HCT116 (cell line): ENCODE results near the gene CLCF1. TPM values are rescaled to one million over a fixed set of nuclear protein-coding genes. Genes with fewer than 3 reads are reported as not detected.
A peak's percentile ranks its signal among the peaks of the same experiment; 100 is the strongest.

Experiments
- ATAC-seq: fragments of 200-7000 bp; cut with Tn5 transposase; 2 replicates; pipeline ENCODE4 v1.9.1; 2020; ENCODE audit warnings: mild to moderate bottlenecking, moderate library complexity
- BruUV-seq: library from RNA; stranded (reverse); fragments of 400-500 nt; replicated peaks from 2 replicates; lab custom pipeline; 2021; lab: Mats Ljungman, UMichigan
- CTCF ChIA-PET: fragments of 300-600 bp; sonication (Branson Sonifier 250); formaldehyde crosslinking; loops from one replicate; lab custom pipeline; 2021; ENCODE audit warnings: antibody characterized with exemption; lab: Charles Lee
- POLR2A ChIA-PET: fragments of 300-600, 350-600 bp; sonication (Branson Sonifier 250); formaldehyde crosslinking; loops from one replicate; lab custom pipeline; 2021; ENCODE audit warnings: antibody characterized with exemption; lab: Charles Lee
- RAD21 ChIA-PET, 2 experiments: fragments of 300-600 bp; sonication (Branson Sonifier 250); formaldehyde crosslinking; loops; one replicate each; lab custom pipeline; 2023; ENCODE audit warnings: low total read pairs in 2 of 2; ENCODE audit not compliant: uncharacterized antibody in 2 of 2, unreplicated experiment in 2 of 2, low non-redundant PET in 1 of 2; lab: Charles Lee
- DNase-seq: peaks from one replicate; pipeline ENCODE4 v3.0.0-alpha.2; 2010; ENCODE audit warnings: low read depth, low spot score
- H2AFZ ChIP-seq: fragments of 200-600 bp; shearing (Covaris generic), sonication (generic); 2 replicates; pipeline ENCODE4 v1.6.1; 2017; ENCODE audit warnings: low read depth, mixed run types, mixed read lengths, antibody characterized with exemption, low read length; ENCODE audit not compliant: poor library complexity, severe bottlenecking
- H3K27ac ChIP-seq: 2 replicates; pipeline ENCODE4 v1.5.1; 2012; ENCODE audit warnings: low read depth, low read length
- H3K27me3 ChIP-seq: fragments of 200-600 bp; sonication (generic); 2 replicates; pipeline ENCODE4 v1.6.1; 2016; ENCODE audit warnings: mixed run types, low read length, mixed read lengths; ENCODE audit not compliant: insufficient read depth
- H3K36me3 ChIP-seq, 2 experiments: fragments of 200-500 bp in 1 of 2; fragments of 200-600 bp in 1 of 2; sonication (Bioruptor generic) in 1 of 2; sonication (generic) in 1 of 2; 2 replicates each; pipeline versions ENCODE4 v1.5.1 to v1.6.1; 2014 to 2016; ENCODE audit warnings: low read length in 2 of 2, inconsistent platforms in 1 of 2, mixed read lengths in 1 of 2, mixed run types in 1 of 2; ENCODE audit not compliant: insufficient read depth in 2 of 2, control insufficient read depth in 1 of 2
- H3K4me1 ChIP-seq, 2 experiments: fragments of 200-600 bp in 1 of 2; sonication (generic) in 1 of 2; 2 replicates each; pipeline versions ENCODE4 v1.5.1 to v1.6.1; 2012 to 2017; ENCODE audit warnings: low read length in 2 of 2, inconsistent platforms in 1 of 2, mild to moderate bottlenecking in 1 of 2, mixed read lengths in 1 of 2, mixed run types in 1 of 2, moderate library complexity in 1 of 2; ENCODE audit not compliant: insufficient read depth in 2 of 2, control insufficient read depth in 1 of 2
- H3K4me2 ChIP-seq: fragments of 200-600 bp; sonication (generic); 2 replicates; pipeline ENCODE4 v1.6.1; 2017; ENCODE audit warnings: mixed run types, low read length, mixed read lengths
- H3K4me3 ChIP-seq, 2 experiments: fragments of 200-600 bp in 1 of 2; sonication (generic) in 1 of 2; replicated peaks in 1 of 2; 2 replicates each; pipeline ENCODE4 v1.5.1; 2011 to 2016; ENCODE audit warnings: low read length in 2 of 2, control low read depth in 1 of 2, low read depth in 1 of 2, mild to moderate bottlenecking in 1 of 2, mixed read lengths in 1 of 2, mixed run types in 1 of 2
- H3K79me2 ChIP-seq: fragments of 200-600 bp; sonication (generic); 2 replicates; pipeline ENCODE4 v1.6.1; 2017; ENCODE audit warnings: mild to moderate bottlenecking, mixed run types, low read length, moderate library complexity, mixed read lengths; ENCODE audit not compliant: insufficient read depth
- H3K9ac ChIP-seq: fragments of 200-600 bp; sonication (generic); 2 replicates; pipeline ENCODE4 v1.6.1; 2016; ENCODE audit warnings: low read length, mixed read lengths
- H3K9me2 ChIP-seq: fragments of 200-600 bp; sonication (generic), shearing (Covaris generic); 2 replicates; pipeline ENCODE4 v1.6.1; 2017; ENCODE audit warnings: mixed run types, mild to moderate bottlenecking, moderate library complexity; ENCODE audit not compliant: insufficient read depth
- H3K9me3 ChIP-seq, 2 experiments: fragments of 200-500 bp in 1 of 2; fragments of 200-600 bp in 1 of 2; sonication (Bioruptor generic) in 1 of 2; sonication (generic) in 1 of 2; 2 replicates each; pipeline ENCODE4 v1.6.1; 2014 to 2017; ENCODE audit warnings: low read length in 2 of 2, mixed read lengths in 2 of 2, inconsistent platforms in 1 of 2, low read depth in 1 of 2, mild to moderate bottlenecking in 1 of 2, mixed run types in 1 of 2, moderate library complexity in 1 of 2; ENCODE audit not compliant: control insufficient read depth in 1 of 2, insufficient read depth in 1 of 2
- H4K20me1 ChIP-seq: fragments of 200-600 bp; sonication (generic), shearing (Covaris generic); 2 replicates; pipeline ENCODE4 v1.6.1; 2017; ENCODE audit warnings: mixed run types, mild to moderate bottlenecking, moderate library complexity; ENCODE audit not compliant: insufficient read depth
- SP1 ChIP-seq: IDR thresholded peaks from 2 replicates; pipeline ENCODE4 v1.6.1; 2012; ENCODE audit warnings: low read depth
- YY1 ChIP-seq: IDR thresholded peaks from 2 replicates; pipeline ENCODE4 v1.6.1; 2011; ENCODE audit warnings: low read length, low read depth, moderate library complexity, mild to moderate bottlenecking; ENCODE audit not compliant: insufficient replicate concordance; ENCODE audit errors: extremely low read depth
- ZBTB33 ChIP-seq: IDR thresholded peaks from 2 replicates; pipeline ENCODE4 v1.6.1; 2011; ENCODE audit warnings: mild to moderate bottlenecking, low read length, moderate library complexity; ENCODE audit not compliant: insufficient replicate concordance; ENCODE audit errors: extremely low read depth
- intact Hi-C: fragments of 100-400 bp; cut with micrococcal nuclease; formaldehyde crosslinking; loops from 2 replicates; pipeline ENCODE4 v1.10.0; 2022
- total RNA-seq: library from RNA; stranded (reverse); gene quantifications from one replicate; pipeline ENCODE4 v1.2.1, GENCODE V29; 2021; ENCODE audit not compliant: unreplicated experiment
- TF ChIP-seq, protein P1 (sequence below), 3 experiments: fragments of 200-600 bp in 1 of 3; sonication (generic) in 1 of 3; IDR thresholded peaks in 2 of 3; conservative IDR thresholded peaks in 1 of 3; 2 replicates each; pipeline ENCODE4 v1.5.1; 2012 to 2017; ENCODE audit warnings: low read depth in 2 of 3, low read length in 2 of 3, antibody characterized with exemption in 1 of 3, borderline replicate concordance in 1 of 3, control low read depth in 1 of 3, mild to moderate bottlenecking in 1 of 3, mixed read lengths in 1 of 3, mixed run types in 1 of 3, moderate library complexity in 1 of 3; ENCODE audit not compliant: insufficient read depth in 1 of 3

CLCF1 gene
- total RNA-seq, 1 experiment from 2014 or later, result 12.2 TPM

GRCh38 chr11:67356864-67357561 is 16.4 kb downstream of the CLCF1 start:
- Histone ChIP-seq H4K20me1 (no peaks in the 10 kb centered on the region), H3K9ac (peak overlapping the region; percentile 84), H2AFZ (no peak overlapping the region), H3K36me3 (no peaks in the 10 kb centered on the region), H3K27me3 (no peaks in the 10 kb centered on the region), H3K4me1 (peaks cover 50 to 73% of the 10 kb centered on the region in 2 experiments), H3K4me3 (peak overlapping the region; percentile 25 to 35), H3K4me2 (peak overlapping the region; percentile 93), H3K9me3 (no peaks in the 10 kb centered on the region), H3K9me2 (no peaks in the 10 kb centered on the region), H3K79me2 (peaks cover 10% of the 10 kb centered on the region; the same call in 1 of the 2 replicates), H3K27ac (peak overlapping the region; percentile 95)
- ChIA-PET POLR2A (interaction anchor here (1.1 to 8.1 kb wide), 3 partner anchors 11 to 28 kb away, joined by 3 to 210 read pairs (median 6); partner anchors contain the start of gene CLCF1), RAD21 (interaction anchor here (0.7 to 6.0 kb wide), 8 partner anchors 14 to 69 kb away, joined by 3 to 76 read pairs (median 6); partner anchors contain the start of gene CLCF1 (in 1 of the 2)), CTCF (interaction anchor here (0.6 to 16.6 kb wide), 11 partner anchors 9 to 95 kb away, joined by 3 to 456 read pairs (median 4); partner anchors contain the start of genes CLCF1, PPP1CA and RAD9A)
- intact Hi-C loops, result loop anchor here (1.0 kb wide), 3 partner anchors 17 to 45 kb away; no protein-coding TSS in a partner anchor
- ATAC-seq (peak; percentile 52), DNase-seq (no peak)
- peak; percentile 24 for TF ChIP-seq ZBTB33
- TF ChIP-seq YY1, result peak; percentile 70
- TF ChIP-seq SP1, result no peak
- TF ChIP-seq, protein P1, sequence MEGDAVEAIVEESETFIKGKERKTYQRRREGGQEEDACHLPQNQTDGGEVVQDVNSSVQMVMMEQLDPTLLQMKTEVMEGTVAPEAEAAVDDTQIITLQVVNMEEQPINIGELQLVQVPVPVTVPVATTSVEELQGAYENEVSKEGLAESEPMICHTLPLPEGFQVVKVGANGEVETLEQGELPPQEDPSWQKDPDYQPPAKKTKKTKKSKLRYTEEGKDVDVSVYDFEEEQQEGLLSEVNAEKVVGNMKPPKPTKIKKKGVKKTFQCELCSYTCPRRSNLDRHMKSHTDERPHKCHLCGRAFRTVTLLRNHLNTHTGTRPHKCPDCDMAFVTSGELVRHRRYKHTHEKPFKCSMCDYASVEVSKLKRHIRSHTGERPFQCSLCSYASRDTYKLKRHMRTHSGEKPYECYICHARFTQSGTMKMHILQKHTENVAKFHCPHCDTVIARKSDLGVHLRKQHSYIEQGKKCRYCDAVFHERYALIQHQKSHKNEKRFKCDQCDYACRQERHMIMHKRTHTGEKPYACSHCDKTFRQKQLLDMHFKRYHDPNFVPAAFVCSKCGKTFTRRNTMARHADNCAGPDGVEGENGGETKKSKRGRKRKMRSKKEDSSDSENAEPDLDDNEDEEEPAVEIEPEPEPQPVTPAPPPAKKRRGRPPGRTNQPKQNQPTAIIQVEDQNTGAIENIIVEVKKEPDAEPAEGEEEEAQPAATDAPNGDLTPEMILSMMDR (IDR thresholded peaks at IDR 0.05 in 2 of 3, conservative IDR thresholded peaks at IDR 0.05 in 1 of 3; ENCODE audit: borderline replicate concordance in 1 of 3, insufficient read depth in 1 of 3, low read depth in 2 of 3, low read length in 2 of 3), result peak in 2 of 3 experiments; percentile 95 to 96; a peak in 4 of 6 replicates
- BruUV-seq, result no TSS peak
